OCI-LY7 (cell line): ENCODE data around the gene ABCB9. TPM values are rescaled to one million over a fixed set of nuclear protein-coding genes. Genes with fewer than 3 reads are reported as not detected.

Source experiments
- BruUV-seq: library from RNA; stranded (reverse); fragments of 400-500 nt; replicated peaks from 2 replicates; lab custom pipeline; 2021; lab: Mats Ljungman, UMichigan
- CTCF ChIA-PET: fragments of 300-600 bp; sonication (Branson Sonifier 250); formaldehyde crosslinking; loops from one replicate; lab custom pipeline; 2022; ENCODE audit warnings: antibody characterized with exemption; ENCODE audit not compliant: unreplicated experiment; lab: Charles Lee
- POLR2A ChIA-PET: fragments of 300-600 bp; sonication (Branson Sonifier 250); formaldehyde crosslinking; loops from one replicate; lab custom pipeline; 2022; ENCODE audit warnings: antibody characterized with exemption; lab: Charles Lee
- DNase-seq: peaks from one replicate; pipeline ENCODE4 v3.0.0-alpha.2; 2015; ENCODE audit warnings: low spot score
- H2AFZ ChIP-seq: fragments of 200-600 bp; sonication (generic), shearing (Covaris generic); 2 replicates; pipeline ENCODE4 v1.6.1; 2014; ENCODE audit warnings: mild to moderate bottlenecking, antibody characterized with exemption, low read length, moderate library complexity
- H3K27ac ChIP-seq: fragments of 200-600 bp; sonication (generic); 2 replicates; pipeline ENCODE4 v1.5.1; 2014; ENCODE audit warnings: mixed run types, low read depth, mild to moderate bottlenecking, moderate library complexity, low read length, inconsistent platforms; ENCODE audit not compliant: poor library complexity, severe bottlenecking
- H3K36me3 ChIP-seq: fragments of 200-600 bp; sonication (generic); 2 replicates; pipeline ENCODE4 v1.6.1; 2014; ENCODE audit warnings: mild to moderate bottlenecking, antibody characterized with exemption, low read length, moderate library complexity, mixed read lengths; ENCODE audit not compliant: insufficient read depth
- H3K4me1 ChIP-seq: fragments of 200-600 bp; sonication (generic); 2 replicates; pipeline ENCODE4 v1.5.1; 2014; ENCODE audit warnings: mild to moderate bottlenecking, low read length; ENCODE audit not compliant: insufficient read depth, poor library complexity, severe bottlenecking
- H3K4me2 ChIP-seq: fragments of 200-600 bp; sonication (generic); 2 replicates; pipeline ENCODE4 v1.6.1; 2014; ENCODE audit warnings: mild to moderate bottlenecking, low read length
- H3K4me3 ChIP-seq: fragments of 200-600 bp; sonication (generic); 2 replicates; pipeline ENCODE4 v1.5.1; 2014; ENCODE audit warnings: mild to moderate bottlenecking, low read depth, low read length; ENCODE audit not compliant: poor library complexity, severe bottlenecking
- H3K79me2 ChIP-seq: fragments of 200-600 bp; sonication (generic); 2 replicates; pipeline ENCODE4 v1.6.1; 2016; ENCODE audit warnings: low read depth, mild to moderate bottlenecking, low read length, moderate library complexity, mixed read lengths; ENCODE audit not compliant: insufficient read depth
- H3K9me2 ChIP-seq: fragments of 200-600 bp; sonication (generic); 2 replicates; pipeline ENCODE4 v1.6.1; 2016; ENCODE audit warnings: mild to moderate bottlenecking, low read length, mixed read lengths; ENCODE audit not compliant: insufficient read depth
- H3K9me3 ChIP-seq: fragments of 200-600 bp; sonication (generic); 2 replicates; pipeline ENCODE4 v1.6.1; 2014; ENCODE audit warnings: mild to moderate bottlenecking, mixed run types, low read length, mixed read lengths
- H4K20me1 ChIP-seq: fragments of 200-600 bp; sonication (generic); 2 replicates; pipeline ENCODE4 v1.6.1; 2014; ENCODE audit warnings: mild to moderate bottlenecking, antibody characterized with exemption, low read length, moderate library complexity, mixed read lengths; ENCODE audit not compliant: insufficient read depth
- CTCF ChIP-seq: fragments of 200-600 bp; sonication (generic); conservative IDR thresholded peaks from 2 replicates; pipeline ENCODE4 v1.5.1; 2014; ENCODE audit warnings: mild to moderate bottlenecking, antibody characterized with exemption, low read length, moderate library complexity, mixed read lengths
- EZH2phosphoT487 ChIP-seq: fragments of 200-600 bp; sonication (generic); IDR thresholded peaks from 2 replicates; pipeline ENCODE4 v1.6.1; 2018; ENCODE audit warnings: low read depth, borderline replicate concordance, mild to moderate bottlenecking, mixed run types, antibody characterized with exemption, low read length, moderate library complexity, mixed read lengths
- intact Hi-C: fragments of 100-400 bp; cut with micrococcal nuclease; formaldehyde crosslinking; loops from one replicate; pipeline ENCODE4 v1.10.0; 2022; ENCODE audit not compliant: unreplicated experiment
- total RNA-seq, 2 experiments: library from RNA; depleted of rRNA in 1 of 2; stranded (reverse); fragments of >200 nt in 1 of 2; shearing (Covaris generic) in 1 of 2; gene quantifications; 2 replicates each; pipeline ENCODE4 v1.2.3, GENCODE V29; 2014 to 2022

Gene ABCB9
- total RNA-seq, 2 experiments from 2014 or later = 4.0 to 7.9 TPM

GRCh38 chr12:122994781-122995502 is 28.7 kb upstream of the ABCB9 start:
- Histone ChIP-seq H2AFZ (no peak overlapping the region), H3K9me2 (no peaks in the 10 kb centered on the region), H4K20me1 (no peaks in the 10 kb centered on the region), H3K4me2 (no peak overlapping the region), H3K79me2 (no peaks in the 10 kb centered on the region), H3K4me1 (no peaks in the 10 kb centered on the region), H3K36me3 (no peaks in the 10 kb centered on the region), H3K9me3 (no peaks in the 10 kb centered on the region), H3K4me3 (no peak overlapping the region), H3K27ac (no peak overlapping the region)
- ChIA-PET CTCF (no interaction called here), POLR2A (interaction anchor here (0.8 kb wide), 1 partner anchor 151 kb away, joined by 3 read pairs; no protein-coding TSS in a partner anchor)
- BruUV-seq = no TSS peak
- intact Hi-C loops = no loop called here
- DNase-seq = no peak
- TF ChIP-seq CTCF (no peak), EZH2phosphoT487 (no peak)

GRCh38 chr12:122994140-122994675 is 27.9 kb upstream of the ABCB9 start:
- no peak overlapping the region for H3K4me3 ChIP-seq
- TF ChIP-seq CTCF (no peak), EZH2phosphoT487 (no peak)
- no peaks in the 10 kb centered on the region for H3K9me2 ChIP-seq
- H2AFZ ChIP-seq = no peak overlapping the region
- intact Hi-C loops = no loop called here
- no peak for DNase-seq
- H4K20me1 ChIP-seq = no peaks in the 10 kb centered on the region
- no TSS peak for BruUV-seq
- H3K79me2 ChIP-seq = no peaks in the 10 kb centered on the region
- H3K9me3 ChIP-seq = no peaks in the 10 kb centered on the region
- H3K4me1 ChIP-seq = no peaks in the 10 kb centered on the region
- no peaks in the 10 kb centered on the region for H3K36me3 ChIP-seq
- POLR2A ChIA-PET = no interaction called here
- no peak overlapping the region for H3K4me2 ChIP-seq
- CTCF ChIA-PET = no interaction called here
- no peak overlapping the region for H3K27ac ChIP-seq

- H3K27ac ChIP-seq = no peak overlapping the region
- intact Hi-C loops = no loop called here
- no peaks in the 10 kb centered on the region for H3K9me3 ChIP-seq
- no peaks in the 10 kb centered on the region for H3K36me3 ChIP-seq
- BruUV-seq = no TSS peak
- no peak overlapping the region for H3K4me3 ChIP-seq
- DNase-seq = no peak
- H3K9me2 ChIP-seq = no peaks in the 10 kb centered on the region
- CTCF ChIA-PET = no interaction called here
- POLR2A ChIA-PET = interaction anchor here (0.6 kb wide), 1 partner anchor 128 kb away, joined by 3 read pairs; no protein-coding TSS in a partner anchor
- H3K79me2 ChIP-seq = no peaks in the 10 kb centered on the region
- no peak overlapping the region for H3K4me2 ChIP-seq
- H4K20me1 ChIP-seq = no peaks in the 10 kb centered on the region
- no peak for TF ChIP-seq EZH2phosphoT487
- no peak for TF ChIP-seq CTCF
- no peak overlapping the region for H2AFZ ChIP-seq
- H3K4me1 ChIP-seq = no peaks in the 10 kb centered on the region
Measured at GRCh38 chr12:122992386-122992785, 26.1 kb upstream of the ABCB9 start.
